Left lobe of liver (tissue), 2 donors: ENCODE measurements around the gene RHBDD1. TPM values are rescaled to one million over a fixed set of nuclear protein-coding genes. Genes with fewer than 3 reads are reported as not detected.
"Not testable (repeated sequence)": the region's sequence is repeated elsewhere in the genome, so short reads cannot be mapped to it uniquely, and the experiment has no call there.

Experiments used
- ATAC-seq: fragments of 200-7000 bp; cut with Tn5 transposase; one replicate; pipeline ENCODE4 v1.9.1; 2020; ENCODE audit warnings: mild to moderate bottlenecking, moderate library complexity
- DNase-seq: peaks from one replicate; pipeline ENCODE4 v3.0.0-alpha.2; 2020; ENCODE audit warnings: low spot score
- total RNA-seq: library from RNA; stranded (reverse); gene quantifications from one replicate; pipeline ENCODE4 v1.2.1, GENCODE V29; 2021
- donor health status: DM: no; HTN: no; CAD: no; lungs with moderate emphysema.
- donor health status: DM: no; HTN: yes; CAD: no.

Gene RHBDD1
- total RNA-seq, 1 donor from 2014 or later = 21.3 TPM

DNA sequence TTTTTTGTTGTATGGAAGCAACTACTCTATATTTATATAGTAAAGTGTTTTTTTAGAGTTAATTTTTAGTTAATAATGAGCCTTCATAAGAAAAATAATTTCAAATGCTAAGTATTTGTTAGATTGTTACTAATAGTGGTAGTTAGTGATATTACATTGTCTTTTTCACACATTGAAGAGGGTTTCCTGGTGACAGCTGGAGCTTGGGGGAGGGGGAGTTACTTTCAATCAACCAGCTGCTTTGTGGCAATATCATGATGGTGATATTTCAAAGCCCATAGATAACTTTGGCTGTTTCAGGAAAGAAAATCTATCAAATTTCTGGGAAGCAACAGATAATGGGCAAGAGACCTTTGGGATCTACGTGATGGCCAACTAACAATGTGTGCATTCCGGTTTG, 4.1 kb downstream of the RHBDD1 start:
- no peak for ATAC-seq
- DNase-seq = no peak

DNA sequence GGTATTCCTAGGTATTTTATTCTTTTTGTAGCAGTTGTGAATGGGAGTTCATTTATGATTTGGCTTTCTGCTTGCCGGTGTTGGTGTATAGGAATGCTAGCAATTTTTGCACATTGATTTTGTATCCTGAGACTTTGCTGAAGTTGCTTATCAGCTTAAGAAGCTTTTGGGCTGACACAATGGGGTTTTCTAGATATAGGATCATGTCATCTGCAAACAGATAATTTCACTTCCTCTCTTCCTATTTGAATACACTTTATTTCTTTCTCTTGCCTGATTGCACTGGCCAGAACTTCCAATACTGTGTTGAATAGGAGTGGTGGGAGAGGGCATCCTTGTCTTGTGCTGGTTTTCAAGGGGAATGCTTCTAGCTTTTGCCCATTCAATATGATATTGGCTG, 7.1 kb downstream of the RHBDD1 start:
- not testable (repeated sequence) for ATAC-seq, DNase-seq

DNA sequence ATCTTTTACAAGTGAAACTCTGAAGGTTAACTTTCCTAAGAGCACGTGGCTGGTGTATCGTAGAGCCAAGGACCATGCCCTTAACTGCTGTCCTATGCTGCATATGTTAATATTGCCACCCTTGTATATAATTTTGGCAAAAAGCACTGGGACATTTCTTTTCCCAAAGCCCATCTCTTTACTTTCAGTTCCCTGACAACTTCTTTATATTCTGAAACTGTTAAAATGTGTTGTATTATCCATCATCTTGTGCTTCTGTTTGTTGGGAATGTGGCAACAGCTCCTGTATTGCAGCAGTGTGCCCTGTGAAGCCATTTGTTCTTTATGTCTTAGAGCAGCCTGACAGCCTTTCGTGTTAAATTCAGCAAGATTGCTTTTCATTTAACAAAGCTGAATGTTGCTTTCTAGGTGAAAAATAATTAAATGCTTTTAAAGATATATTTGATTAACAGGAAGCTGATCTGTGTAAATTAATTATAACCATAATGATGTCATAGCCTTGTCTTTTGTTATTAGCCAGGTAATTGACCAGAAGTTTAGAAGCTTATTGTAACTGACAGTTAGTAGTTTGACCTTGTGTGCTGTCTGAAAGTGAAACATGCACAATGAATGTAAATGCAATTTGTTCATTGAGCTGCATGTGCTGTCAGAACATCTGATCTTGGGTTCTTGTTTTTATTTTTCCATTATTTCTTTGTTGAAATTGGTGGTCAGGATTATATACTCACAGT, 9.7 kb downstream of the RHBDD1 start:
- no peak for DNase-seq
- no peak for ATAC-seq

DNA sequence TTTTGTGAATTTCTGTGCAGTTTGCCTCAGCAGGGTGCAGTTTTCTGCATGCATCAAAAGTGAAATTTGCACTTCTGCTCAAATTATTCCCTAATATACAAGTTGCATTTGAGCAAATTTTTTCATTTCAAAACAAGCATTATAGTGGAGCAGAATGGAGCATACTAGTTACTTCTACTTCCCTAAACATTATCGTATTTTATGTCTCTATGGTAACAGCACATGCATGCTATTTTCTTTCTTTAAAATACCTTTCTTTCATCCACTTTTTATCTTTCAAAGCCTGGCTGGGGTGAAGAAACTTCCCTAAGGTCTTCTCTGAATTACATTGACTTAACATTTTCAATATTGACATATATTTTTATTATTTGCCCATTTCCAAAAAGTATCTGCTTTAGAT, 11.2 kb downstream of the RHBDD1 start:
- DNase-seq (no peak), ATAC-seq (no peak)

DNA sequence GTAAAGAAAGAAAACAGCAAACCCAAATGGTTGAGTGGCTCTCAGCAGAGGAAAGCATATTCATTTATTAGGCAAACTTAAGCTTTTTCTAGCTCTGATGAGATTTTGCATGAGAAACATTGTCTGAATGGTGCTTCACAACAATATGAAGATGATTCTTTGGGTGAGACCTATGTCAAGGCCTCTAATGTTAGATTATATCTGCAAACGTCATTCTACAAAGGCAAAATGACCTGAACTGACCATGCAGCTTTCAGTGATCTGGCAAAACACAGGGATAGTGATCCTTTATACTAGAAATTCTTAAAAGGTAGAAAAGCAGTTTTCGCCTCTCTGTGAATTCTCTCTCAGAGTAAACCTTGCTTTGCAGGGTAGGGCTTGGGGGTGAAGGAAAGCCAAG, 11.7 kb downstream of the RHBDD1 start:
- ATAC-seq (no peak), DNase-seq (no peak)

DNA sequence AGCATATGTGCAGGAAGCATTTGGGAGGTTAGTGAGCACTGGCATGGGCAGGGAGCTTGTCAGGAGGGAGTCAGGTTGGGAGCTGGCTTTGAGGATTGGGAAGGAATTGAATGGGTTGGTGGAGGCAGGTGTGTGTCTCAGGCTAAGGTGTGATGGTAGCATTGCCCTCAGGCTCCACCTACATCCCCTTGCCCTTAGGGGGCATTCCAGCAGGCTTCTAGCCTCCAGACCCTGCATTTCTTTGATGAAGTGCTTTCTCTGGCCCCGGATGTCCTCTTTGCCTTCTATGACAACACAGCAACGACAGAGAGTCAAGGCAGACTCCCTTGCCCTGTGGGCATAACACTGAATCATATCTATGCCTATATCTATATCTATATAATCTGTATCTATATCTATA, 13.5 kb downstream of the RHBDD1 start:
- DNase-seq (no peak), ATAC-seq (no peak)

DNA sequence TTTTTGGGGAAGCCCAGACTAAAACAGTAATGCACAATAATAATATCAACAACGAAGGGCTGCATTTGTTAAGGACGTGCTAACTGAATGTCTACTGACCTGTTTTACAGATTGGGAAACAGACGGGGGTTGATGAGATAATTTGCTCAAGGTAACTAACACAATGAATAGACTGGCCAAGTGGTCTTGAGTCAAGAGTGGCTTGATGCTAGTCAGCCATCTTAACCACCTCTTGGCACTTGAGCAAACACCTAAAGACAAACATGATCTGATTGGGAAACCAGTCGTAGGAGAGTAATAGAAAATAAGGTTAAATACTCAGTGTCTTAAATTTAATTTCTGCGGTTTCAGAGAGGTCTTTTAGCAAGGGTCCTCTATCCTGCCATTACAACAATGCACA, 14.2 kb downstream of the RHBDD1 start:
- DNase-seq (no peak), ATAC-seq (no peak)

DNA sequence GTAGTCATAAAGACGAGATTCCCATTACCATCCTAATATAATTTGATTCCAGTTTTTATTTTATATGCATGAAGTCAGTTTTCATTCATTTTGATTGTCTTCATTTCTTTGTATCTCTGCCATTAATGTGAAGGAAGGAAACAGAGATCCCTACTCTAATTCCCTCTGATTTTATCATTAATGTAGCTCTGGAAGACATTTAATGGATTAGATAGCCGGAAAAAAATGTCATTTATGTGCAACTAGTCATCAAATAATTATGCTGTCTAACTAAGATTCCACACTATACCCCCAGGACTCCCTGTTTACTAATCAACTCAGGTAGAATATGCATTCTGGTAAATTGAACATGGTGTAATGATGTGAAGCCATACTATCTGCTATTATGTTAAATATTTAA, 19.9 kb downstream of the RHBDD1 start:
- DNase-seq (no peak), ATAC-seq (no peak)

DNA sequence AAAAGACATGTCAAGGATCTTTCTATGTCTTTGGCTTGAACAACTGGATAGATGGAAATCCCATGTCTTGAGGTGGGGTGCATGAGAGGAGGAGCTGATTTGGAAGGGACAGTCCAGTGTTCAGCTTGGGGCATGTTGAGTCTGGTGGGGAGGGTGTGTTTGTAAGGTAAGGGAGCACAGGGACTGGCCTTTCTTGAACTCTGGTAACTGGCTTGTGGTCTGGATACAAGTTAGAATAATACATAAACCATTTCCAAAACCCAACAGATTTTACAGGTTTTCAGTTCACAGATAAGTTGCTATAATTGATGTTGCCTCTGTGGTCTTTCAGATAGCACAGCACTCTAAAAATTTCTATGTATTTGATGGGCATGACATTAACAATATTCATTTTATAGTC, 24.2 kb downstream of the RHBDD1 start:
- DNase-seq (no peak), ATAC-seq (no peak)

DNA sequence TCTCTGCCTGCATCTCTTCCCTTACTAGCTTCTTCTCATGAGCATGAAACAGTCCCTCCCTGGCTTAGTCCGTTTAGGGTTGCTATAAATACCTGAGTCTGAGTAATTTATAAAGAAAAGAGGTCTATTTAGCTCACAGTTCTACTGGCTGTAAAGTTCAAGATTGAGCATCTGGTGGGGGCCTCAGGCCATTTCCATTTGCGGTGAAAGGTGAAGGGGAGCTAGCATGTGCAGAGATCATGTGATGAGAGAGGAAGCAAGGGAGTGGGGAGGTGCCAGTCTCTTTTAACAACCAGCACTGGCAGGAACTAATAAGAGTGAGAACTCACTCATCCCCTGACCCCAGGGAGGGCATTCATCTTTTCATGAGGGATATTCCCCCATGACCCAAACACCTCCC, 26.8 kb downstream of the RHBDD1 start:
- no peak for DNase-seq
- no peak for ATAC-seq

DNA sequence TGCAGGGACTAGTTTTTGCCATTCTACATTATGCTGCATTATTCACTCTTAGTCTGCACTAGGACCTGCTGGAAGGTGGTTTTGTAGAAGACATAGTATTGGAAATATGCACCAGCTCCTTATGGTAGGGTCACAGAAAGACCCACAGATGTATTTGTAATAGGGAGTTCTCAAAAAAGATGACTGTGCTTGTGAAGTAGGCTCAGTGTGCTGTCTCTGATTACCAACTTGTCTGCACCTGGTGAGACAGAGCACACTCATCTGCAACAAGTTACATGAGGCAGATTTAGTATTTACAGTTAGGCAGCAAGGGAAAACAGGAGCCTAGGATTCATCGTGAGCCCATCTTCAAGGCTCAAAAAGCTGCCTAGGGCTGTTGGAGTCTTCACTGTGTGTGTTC, 29.4 kb downstream of the RHBDD1 start:
- ATAC-seq = no peak
- no peak for DNase-seq

DNA sequence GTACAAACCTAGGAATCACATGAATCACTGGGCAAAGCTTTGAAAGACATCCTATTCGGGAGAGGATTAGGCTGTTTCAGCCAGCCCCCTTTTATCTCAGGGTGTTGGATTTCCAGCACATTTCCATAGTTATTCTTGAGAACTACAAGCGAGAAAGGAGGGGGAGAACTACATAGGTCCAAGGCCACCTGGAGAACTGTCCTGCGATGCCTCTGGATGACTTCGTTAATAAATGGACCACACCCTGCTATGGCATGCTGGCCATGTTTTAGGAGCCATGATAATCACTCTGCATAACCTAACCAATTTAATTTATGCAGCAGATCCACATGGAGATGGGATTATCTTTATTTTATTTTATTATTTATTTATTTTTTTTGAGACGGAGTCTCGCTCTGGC, 29.9 kb downstream of the RHBDD1 start:
- no peak for DNase-seq
- ATAC-seq = no peak

DNA sequence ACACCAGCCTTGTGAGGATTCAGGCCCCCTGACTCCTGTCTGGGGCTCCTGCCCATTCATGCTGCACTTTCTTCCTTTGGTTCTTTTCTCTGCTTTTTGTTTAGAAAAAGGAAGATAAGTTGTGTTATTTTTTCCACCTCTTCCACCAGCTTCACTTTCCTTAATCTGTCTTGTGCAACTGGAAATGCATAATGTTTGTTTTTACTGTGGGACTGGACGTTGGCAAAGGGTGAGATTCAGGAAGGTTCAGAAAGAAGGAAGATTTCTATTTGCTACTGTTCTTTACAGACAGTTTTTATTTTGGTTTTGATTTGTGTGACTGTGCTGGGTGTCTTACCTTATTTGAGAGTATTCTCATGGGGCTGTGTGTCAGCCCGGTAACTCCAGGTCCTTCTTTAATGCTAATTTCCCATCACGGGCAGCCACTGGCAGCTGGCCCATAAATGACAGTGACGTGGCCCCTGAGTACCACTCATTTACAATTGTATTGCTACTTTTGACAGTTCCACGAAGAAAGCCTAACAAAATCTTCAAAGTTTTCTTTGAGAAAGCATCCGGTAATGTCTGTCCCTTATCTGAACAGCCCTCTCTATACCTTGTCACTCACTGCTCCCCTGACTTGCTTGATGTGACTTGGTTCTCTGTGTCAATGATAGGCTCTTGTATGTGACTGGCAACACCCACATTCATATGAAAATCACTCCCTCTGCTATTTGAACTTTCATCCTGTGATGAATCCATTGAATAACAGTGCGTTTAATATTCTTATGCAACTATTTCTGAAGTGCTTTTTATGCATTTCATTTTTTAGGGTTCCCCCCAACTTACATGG, 32.7 kb downstream of the RHBDD1 start:
- ATAC-seq (no peak), DNase-seq (no peak)

DNA sequence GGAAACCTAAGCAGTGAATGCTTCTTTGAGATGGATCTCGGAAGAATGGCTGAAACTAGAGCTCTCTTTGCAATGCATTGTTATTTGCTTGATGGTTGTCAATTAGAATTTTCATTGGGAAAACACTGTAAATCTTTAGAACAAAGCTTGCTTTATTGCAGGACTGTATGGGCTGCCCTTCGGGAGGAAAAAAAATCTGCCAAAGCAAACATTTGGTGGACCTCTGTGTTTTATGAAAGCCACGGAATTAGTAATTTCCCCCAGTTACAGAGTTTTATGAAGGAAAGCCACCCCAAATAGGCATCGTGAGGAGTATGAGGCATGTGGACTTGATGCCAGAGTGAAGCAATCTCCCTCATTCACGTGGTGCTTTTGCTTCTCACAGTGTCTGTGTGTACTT, 33.5 kb downstream of the RHBDD1 start:
- ATAC-seq = no peak

DNA sequence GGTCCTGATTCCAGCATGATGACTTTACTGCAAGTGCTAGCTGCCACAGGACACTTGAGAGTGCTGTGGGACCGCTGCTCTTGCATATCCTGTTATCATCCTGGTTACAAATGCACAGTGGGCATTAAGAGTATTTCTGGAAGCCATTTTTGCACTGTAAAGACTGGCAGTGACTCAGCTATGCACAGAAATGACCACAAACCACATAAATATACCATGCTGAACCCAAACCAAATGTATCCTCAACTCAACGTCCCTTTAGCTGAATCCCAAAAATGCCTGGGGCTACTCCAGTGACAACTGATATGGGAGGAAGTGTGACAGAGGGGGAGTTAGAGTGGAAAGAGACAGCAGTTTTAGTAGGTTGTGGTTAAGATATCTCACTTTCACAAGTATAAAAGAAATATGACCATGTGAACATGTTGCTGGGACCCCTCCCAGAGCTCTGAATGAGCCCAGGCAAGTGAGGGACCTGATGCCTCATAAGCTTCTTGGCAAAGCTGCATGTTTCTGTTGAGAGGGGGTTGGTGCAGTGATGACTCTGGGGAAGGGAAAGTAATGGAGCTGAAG, 37.3 kb downstream of the RHBDD1 start:
- no peak for DNase-seq

More for the DNA sequence above, 33.5 kb downstream of the RHBDD1 start:
- no peak for DNase-seq

DNA sequence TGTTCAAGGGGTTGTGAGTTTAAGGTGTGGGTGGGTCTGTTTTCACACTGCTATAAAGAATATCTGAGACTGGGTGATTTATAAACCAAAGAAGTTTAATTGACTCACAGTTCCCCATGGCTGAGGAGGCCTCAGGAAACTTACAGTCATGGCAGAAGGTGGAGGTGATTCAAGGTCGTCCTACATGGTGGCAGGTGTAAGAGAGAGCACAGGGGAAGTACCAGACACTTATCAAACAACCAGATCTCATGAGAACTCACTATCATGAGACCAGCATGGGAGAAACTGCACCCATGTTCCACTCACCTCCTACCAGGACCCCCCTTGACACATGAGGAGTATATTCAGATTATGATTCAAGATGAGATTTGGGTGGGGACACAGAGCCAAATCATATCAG, 38.0 kb downstream of the RHBDD1 start:
- ATAC-seq (no peak), DNase-seq (no peak)

More for the DNA sequence above, 37.3 kb downstream of the RHBDD1 start:
- no peak for ATAC-seq

DNA sequence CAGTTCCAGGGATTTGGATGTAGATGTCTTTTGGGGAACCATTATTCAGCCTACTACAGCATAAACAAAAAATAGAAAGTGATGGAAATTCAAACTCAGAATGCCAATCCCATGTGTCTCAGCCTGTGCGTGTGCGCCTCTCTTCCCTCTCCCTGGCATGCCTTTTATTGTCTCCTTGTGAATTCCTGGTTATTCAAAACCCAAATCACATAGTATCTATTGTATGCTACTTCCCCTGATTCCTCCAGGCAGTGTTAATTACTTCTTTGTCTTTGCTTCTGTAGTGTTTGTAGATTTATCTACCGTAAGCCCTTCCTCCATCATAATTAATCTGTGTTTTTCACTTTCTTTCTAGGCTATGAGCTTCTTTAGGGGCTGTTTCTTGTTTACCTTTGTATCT, 38.9 kb downstream of the RHBDD1 start:
- ATAC-seq (no peak), DNase-seq (no peak)

DNA sequence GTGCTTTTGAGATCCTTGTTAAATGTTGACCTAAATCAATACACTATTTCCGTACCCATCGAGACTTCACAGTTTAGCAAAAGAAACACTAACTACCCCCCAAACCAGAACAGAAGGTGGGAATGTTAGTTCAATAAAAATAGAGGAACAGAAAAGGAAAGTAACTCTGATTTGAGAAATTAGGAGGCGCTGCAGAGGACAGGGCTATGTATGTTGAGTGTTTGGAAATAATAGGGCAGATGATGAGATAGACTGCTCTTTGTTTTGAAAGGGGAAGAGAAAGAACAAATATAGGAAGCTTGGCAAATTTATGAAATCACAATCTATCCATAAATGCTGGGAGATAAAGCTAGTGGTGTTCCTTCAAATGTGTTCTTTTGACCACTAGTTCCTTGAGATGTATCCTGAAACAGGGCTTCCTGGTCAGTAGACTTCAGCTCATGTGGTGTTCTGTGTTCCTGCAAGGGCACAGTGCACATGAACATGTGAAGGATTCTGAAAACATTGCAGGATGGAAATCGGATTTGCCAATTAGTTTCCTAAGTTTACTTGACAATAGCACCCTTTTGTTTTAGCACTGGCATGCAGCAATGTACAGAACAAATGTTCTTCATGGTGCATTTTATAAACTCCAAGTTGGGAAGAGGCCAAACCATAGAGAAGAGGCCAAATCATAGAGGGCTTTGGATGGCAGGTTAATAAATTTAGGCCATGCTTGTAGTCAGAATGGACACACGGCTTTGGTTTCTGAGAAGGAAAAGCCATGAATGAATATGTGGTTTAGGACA, 39.8 kb downstream of the RHBDD1 start:
- ATAC-seq = no peak
- no peak for DNase-seq

DNA sequence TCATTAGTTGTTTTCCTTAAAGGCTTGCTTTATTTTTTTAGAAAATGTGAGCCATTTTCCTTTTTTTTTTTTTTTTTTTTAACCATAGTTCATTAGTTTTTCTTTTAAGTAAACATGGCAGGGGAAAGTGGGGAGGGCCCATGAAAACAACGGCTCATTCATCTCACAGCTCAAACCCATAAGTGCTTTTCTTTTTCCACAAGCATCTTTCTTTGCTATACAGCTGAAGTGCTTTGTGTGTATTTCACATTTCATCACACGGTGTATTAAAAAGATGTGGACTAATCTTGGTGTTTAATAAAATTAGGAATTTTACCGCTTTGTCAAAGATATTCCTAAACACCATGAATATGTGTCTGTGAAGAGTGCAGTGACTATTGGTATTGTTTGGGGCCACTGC, 41.6 kb downstream of the RHBDD1 start:
- ATAC-seq = no peak

DNA sequence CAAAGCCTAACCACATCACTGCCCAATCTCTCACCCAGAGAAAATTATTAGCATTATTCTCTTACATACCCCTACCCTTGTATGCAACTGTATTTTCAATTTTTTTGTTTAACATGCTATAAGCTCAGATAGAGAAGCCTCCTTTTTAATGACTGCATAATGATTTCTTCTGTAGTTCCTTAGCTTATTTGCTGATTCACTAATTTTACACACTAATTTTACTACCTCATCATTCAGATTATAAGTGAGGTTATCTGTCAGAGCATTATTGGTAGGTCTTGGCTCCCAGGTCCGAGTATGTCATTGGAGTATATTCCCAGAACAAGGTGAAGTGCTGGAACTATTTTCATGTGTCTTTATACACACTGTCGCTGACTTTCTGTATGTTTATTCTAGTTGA, 45.4 kb downstream of the RHBDD1 start:
- DNase-seq (no peak), ATAC-seq (no peak)

More for the DNA sequence above, 41.6 kb downstream of the RHBDD1 start:
- no peak for DNase-seq

DNA sequence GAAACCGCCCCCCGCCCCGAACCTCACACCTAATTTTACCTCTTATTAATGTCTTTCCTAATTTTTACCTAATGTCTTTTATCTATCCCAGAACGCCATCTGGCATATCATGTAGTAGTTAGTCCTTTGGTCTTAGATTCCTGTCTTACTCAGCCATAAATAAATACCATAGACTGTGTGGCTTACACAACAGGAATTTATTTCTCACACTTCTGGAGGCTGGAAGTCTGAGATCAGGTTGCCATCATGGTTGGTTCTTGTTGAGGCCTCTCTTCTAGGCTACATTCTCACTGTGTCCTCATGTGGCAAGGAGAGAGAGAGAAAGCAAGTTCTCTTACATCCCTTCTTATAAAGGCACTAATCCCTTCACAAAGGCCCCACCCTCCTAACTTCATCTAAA, 46.8 kb downstream of the RHBDD1 start:
- DNase-seq (no peak), ATAC-seq (no peak)
